Fibroblast of the aortic adventitia (primary cell): ENCODE data around the gene IL1RAPL2. TPM values are rescaled to one million over a fixed set of nuclear protein-coding genes. Genes with fewer than 3 reads are reported as not detected.
"Not testable (repeated sequence)": the region's sequence is repeated elsewhere in the genome, so short reads cannot be mapped to it uniquely, and the experiment has no call there.

Experiments
- DNase-seq: peaks from one replicate; pipeline ENCODE4 v3.0.0-alpha.2; 2010; ENCODE audit warnings: low read depth
- H3K4me3 ChIP-seq: 2 replicates; pipeline ENCODE4 v1.5.1; 2011; ENCODE audit warnings: low read depth, mild to moderate bottlenecking, control low read depth, low read length, moderate library complexity
- total RNA-seq: library from RNA; depleted of rRNA; stranded (reverse); fragments of >200 nt; gene quantifications from 2 replicates; pipeline ENCODE4 v1.2.3, GENCODE V29; 2012; ENCODE audit warnings: low replicate concordance
- TF ChIP-seq, protein P1 (sequence below): IDR thresholded peaks from 2 replicates; pipeline ENCODE4 v1.5.1; 2011; ENCODE audit warnings: mild to moderate bottlenecking, low read length, control low read depth, inconsistent platforms; ENCODE audit not compliant: insufficient read depth

IL1RAPL2 gene
- total RNA-seq, 1 donor: 0.27 TPM

DNA sequence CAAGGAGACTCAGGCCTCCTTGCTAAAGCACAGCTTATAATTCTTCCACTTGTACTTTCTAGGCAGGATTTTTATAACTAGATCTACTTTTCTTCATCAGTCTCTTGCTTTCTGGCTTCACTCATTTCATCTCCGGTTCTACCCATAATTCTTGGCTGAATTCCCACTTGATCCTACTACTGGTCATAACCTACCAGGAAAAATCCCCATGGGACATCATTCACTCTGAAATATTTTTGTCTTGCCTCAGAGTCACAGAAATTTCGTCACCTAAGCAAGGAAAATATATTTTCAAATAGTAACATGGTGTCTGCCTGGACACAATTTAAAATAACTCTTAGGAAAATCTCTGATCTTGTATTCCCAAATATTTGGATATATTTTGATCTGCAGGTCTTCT is 532.2 kb downstream of the IL1RAPL2 start:
- no peak overlapping the region for H3K4me3 ChIP-seq
- TF ChIP-seq, protein P1, sequence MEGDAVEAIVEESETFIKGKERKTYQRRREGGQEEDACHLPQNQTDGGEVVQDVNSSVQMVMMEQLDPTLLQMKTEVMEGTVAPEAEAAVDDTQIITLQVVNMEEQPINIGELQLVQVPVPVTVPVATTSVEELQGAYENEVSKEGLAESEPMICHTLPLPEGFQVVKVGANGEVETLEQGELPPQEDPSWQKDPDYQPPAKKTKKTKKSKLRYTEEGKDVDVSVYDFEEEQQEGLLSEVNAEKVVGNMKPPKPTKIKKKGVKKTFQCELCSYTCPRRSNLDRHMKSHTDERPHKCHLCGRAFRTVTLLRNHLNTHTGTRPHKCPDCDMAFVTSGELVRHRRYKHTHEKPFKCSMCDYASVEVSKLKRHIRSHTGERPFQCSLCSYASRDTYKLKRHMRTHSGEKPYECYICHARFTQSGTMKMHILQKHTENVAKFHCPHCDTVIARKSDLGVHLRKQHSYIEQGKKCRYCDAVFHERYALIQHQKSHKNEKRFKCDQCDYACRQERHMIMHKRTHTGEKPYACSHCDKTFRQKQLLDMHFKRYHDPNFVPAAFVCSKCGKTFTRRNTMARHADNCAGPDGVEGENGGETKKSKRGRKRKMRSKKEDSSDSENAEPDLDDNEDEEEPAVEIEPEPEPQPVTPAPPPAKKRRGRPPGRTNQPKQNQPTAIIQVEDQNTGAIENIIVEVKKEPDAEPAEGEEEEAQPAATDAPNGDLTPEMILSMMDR: no peak
- no peak for DNase-seq

DNA sequence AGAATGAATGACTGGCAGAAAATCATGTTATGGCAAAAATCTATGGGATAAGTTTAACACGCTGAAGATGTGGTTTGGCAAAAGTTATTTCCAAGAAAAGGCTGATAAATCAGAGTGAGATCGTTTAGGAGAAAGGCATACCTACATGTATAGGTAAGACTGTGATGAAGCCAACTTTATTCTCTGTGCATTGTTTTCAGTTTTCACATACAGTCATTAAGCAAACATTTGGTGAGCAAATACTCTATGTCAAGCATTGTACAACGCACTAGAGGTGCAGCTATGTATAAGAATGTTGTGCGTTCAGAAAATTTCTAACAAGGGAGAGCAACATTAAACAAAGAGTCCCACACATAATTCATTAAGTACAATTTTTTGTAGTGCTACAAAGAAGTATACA is 532.8 kb downstream of the IL1RAPL2 start:
- TF ChIP-seq, protein P1: no peak
- no peak overlapping the region for H3K4me3 ChIP-seq
- DNase-seq: no peak

DNA sequence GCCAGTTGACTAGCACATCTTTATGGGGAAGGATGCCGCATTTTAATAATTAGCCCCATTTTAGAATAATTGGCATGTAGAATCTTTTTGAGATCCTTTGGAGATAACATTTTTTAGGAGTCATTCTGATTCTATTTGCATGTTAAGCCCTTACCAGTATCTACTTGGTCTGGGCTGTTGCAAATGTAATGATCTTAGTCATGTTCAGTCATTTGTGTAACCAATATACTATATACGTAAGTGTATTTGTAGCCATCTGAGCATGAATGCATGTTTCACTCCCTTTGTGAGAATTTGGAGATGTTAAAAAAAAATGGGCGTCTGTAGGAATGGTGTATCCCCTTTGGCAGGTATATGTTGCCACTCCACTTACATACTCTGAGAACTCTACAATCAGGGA is 535.4 kb downstream of the IL1RAPL2 start:
- TF ChIP-seq, protein P1: no peak
- no peak for DNase-seq
- no peak overlapping the region for H3K4me3 ChIP-seq

DNA sequence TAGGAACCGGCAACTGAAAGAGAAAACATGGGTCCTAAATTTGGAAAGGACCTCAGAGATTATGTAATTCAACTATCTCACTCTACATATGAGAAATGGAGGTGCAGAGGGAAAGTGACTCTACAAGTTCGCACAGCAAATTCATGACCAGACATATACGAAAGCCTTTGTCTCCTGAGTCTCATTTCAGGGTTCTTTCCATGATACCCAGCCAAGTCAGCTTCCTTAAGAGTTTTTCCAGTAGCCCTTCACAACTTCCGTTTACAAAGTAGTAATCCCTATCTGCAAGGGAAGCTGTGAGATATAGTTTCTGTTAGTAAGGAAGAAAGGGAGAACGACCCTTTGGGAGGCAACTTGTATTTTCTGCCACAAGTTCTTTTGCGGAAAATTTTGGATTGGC is 543.9 kb downstream of the IL1RAPL2 start:
- DNase-seq: no peak
- H3K4me3 ChIP-seq: no peak overlapping the region
- TF ChIP-seq, protein P1: no peak

DNA sequence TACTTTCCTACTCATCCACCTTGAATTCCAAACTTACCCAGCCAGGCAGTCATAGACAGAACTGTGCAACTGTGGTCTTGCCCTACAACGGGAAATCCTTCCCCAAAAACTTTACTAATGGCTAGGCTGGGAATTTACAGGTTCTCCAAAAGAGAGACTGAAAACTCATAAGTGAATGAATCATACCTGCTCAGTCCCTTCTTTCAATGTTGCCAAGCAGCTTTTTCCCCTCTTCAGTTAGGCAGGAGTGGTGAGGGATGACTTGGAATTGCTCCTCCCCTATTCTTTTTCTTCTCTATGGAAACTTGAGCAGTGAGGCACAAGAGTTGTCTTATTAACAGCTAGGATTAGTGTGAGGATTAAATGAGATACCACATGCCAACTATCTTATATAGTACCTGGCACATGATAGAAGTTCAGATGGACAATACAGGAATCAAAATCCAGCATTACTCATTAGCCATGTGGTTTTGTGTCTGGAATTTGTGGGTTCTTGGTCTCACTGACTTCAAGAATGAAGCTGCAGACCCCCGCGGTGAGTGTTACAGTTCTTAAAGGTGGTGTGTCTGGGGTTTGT is 548.6 kb downstream of the IL1RAPL2 start:
- H3K4me3 ChIP-seq: no peak overlapping the region
- TF ChIP-seq, protein P1: no peak
- DNase-seq: no peak

DNA sequence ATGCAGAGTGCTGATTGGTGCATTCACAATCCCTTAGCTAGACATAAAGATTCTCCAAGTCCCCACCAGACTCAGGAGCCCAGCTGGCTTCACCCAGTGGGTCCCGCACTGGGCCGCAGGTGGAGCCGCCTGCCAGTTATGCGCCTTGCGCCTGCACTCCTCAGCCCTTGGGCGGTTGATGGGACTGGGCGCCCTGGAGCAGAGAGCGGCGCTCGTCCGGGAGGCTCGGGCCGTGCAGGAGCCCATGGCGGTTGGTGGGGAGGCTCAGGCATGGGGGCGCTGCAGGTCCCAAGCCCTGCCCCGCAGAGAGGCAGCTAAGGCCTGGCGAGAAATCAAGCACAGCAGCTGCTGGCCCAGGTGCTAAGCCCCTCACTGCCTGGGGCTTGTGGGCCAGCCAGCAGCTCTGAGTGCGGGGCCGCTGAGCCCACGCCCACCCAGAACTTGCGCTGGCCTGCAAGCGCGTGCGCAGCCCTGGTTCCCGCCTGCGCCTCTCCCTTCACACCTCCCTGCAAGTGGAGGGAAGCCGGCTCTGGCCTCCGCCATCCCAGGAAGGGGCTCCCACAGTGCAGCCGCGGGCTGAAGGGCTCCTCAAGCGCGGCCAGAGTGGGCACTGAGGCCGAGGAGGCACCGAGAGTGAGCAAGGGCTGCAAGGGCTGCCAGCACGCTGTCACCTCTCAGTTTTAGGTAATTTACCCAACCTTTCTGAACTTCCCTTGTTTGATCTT is 549.8 kb downstream of the IL1RAPL2 start:
- not testable (repeated sequence) for H3K4me3 ChIP-seq, DNase-seq

DNA sequence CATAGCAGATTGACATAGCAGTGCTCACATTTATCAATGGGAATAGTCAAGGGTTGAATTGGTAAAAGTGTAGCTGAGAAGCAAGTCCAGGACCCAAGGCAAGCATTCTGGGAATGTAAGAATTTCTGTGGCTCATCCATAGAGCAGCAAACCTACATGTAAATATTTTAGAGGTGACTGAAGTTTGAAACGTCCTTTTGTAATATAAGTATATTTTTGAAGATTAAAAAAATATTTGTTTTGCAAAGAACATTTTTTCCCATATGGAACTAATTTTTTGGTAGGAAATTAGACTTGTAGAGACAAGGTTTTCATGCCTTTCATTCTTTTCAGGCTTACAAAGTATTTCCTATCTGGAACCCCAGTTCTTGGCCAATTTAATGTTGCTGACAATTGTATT is 550.5 kb downstream of the IL1RAPL2 start:
- DNase-seq: no peak
- H3K4me3 ChIP-seq: no peak overlapping the region
- TF ChIP-seq, protein P1: no peak
